DOHH2 (cell line): Measurements from ENCODE around the gene CFAP69.
"Not testable (repeated sequence)": the region's sequence is repeated elsewhere in the genome, so short reads cannot be mapped to it uniquely, and the experiment has no call there.

Experiments
- H3F3A ChIP-seq: fragments of 200-600 bp; sonication (generic), shearing (Covaris generic); 2 replicates; pipeline ENCODE4 v1.6.0; 2016; ENCODE audit warnings: antibody characterized with exemption, mild to moderate bottlenecking; ENCODE audit not compliant: control insufficient read depth, insufficient read depth
- H3K27ac ChIP-seq: fragments of 200-600 bp; sonication (generic); 2 replicates; pipeline ENCODE4 v1.5.1; 2014; ENCODE audit warnings: low read depth, mild to moderate bottlenecking, low read length, moderate library complexity
- H3K27me3 ChIP-seq: fragments of 200-600 bp; sonication (generic); 2 replicates; pipeline ENCODE4 v1.6.1; 2014; ENCODE audit warnings: mild to moderate bottlenecking, low read length, mixed read lengths; ENCODE audit not compliant: control insufficient read depth
- H3K36me3 ChIP-seq: fragments of 200-600 bp; sonication (generic); 2 replicates; pipeline ENCODE4 v1.6.1; 2014; ENCODE audit warnings: mild to moderate bottlenecking, low read length, moderate library complexity, mixed read lengths; ENCODE audit not compliant: control insufficient read depth
- H3K4me1 ChIP-seq: fragments of 200-600 bp; sonication (generic); 2 replicates; pipeline ENCODE4 v1.6.1; 2014; ENCODE audit warnings: mild to moderate bottlenecking, low read length, mixed read lengths; ENCODE audit not compliant: control insufficient read depth
- H3K4me2 ChIP-seq: fragments of 200-600 bp; sonication (generic); 2 replicates; pipeline ENCODE4 v1.6.0; 2014; ENCODE audit warnings: mild to moderate bottlenecking, low read length, moderate library complexity
- H3K4me3 ChIP-seq: fragments of 200-600 bp; sonication (generic); 2 replicates; pipeline ENCODE4 v1.5.1; 2014; ENCODE audit warnings: mild to moderate bottlenecking, low read length, mixed read lengths
- H3K79me2 ChIP-seq: fragments of 200-600 bp; sonication (generic); 2 replicates; pipeline ENCODE4 v1.6.1; 2014; ENCODE audit warnings: mild to moderate bottlenecking, low read length, mixed read lengths; ENCODE audit not compliant: control insufficient read depth
- H3K9me2 ChIP-seq: fragments of 200-600 bp; sonication (generic); replicated peaks from 2 replicates; pipeline ENCODE4 v1.6.1; 2014; ENCODE audit warnings: mild to moderate bottlenecking, low read length, mixed read lengths; ENCODE audit not compliant: control insufficient read depth
- H3K9me3 ChIP-seq: fragments of 200-600 bp; sonication (generic); 2 replicates; pipeline ENCODE4 v1.6.1; 2014; ENCODE audit warnings: antibody characterized with exemption, low read length, mixed read lengths; ENCODE audit not compliant: control insufficient read depth, insufficient read depth
- H4K20me1 ChIP-seq: fragments of 200-600 bp; sonication (generic); 2 replicates; pipeline ENCODE4 v1.6.0; 2014; ENCODE audit warnings: low read depth, mild to moderate bottlenecking, antibody characterized with exemption, low read length, moderate library complexity; ENCODE audit not compliant: control insufficient read depth, insufficient read depth
- CTCF ChIP-seq: fragments of 200-600 bp; sonication (generic); IDR thresholded peaks from one replicate; pipeline ENCODE4 v1.5.1; 2014; ENCODE audit warnings: antibody characterized with exemption, mild to moderate bottlenecking, low read depth, low read length; ENCODE audit not compliant: poor library complexity, severe bottlenecking
- EZH2phosphoT487 ChIP-seq: fragments of 200-600 bp; sonication (generic); IDR thresholded peaks from 2 replicates; pipeline ENCODE4 v1.6.1; 2017; ENCODE audit warnings: borderline replicate concordance, mild to moderate bottlenecking, antibody characterized with exemption, low read length, moderate library complexity, mixed read lengths

The CFAP69 gene

GRCh38 chr7:90250601-90251303, 5.8 kb downstream of the CFAP69 start:
- H3K9me2 ChIP-seq, result no peaks in the 10 kb centered on the region
- H3F3A ChIP-seq, result no peaks in the 10 kb centered on the region
- no peaks in the 10 kb centered on the region for H3K36me3 ChIP-seq
- no peak overlapping the region for H3K4me3 ChIP-seq
- no peaks in the 10 kb centered on the region for H3K79me2 ChIP-seq
- TF ChIP-seq EZH2phosphoT487 (no peak), CTCF (no peak)
- no peak overlapping the region for H3K4me2 ChIP-seq
- peaks cover 8% of the 10 kb centered on the region for H3K27me3 ChIP-seq
- H3K9me3 ChIP-seq, result no peaks in the 10 kb centered on the region
- H3K27ac ChIP-seq, result no peak overlapping the region
- no peaks in the 10 kb centered on the region for H3K4me1 ChIP-seq
- no peaks in the 10 kb centered on the region for H4K20me1 ChIP-seq

GRCh38 chr7:90251304-90251635, 6.3 kb downstream of the CFAP69 start:
- no peaks in the 10 kb centered on the region for H3K79me2 ChIP-seq
- no peaks in the 10 kb centered on the region for H3F3A ChIP-seq
- peaks cover 5% of the 10 kb centered on the region for H3K27me3 ChIP-seq
- H3K9me2 ChIP-seq, result no peaks in the 10 kb centered on the region
- TF ChIP-seq CTCF (no peak), EZH2phosphoT487 (no peak)
- H3K36me3 ChIP-seq, result no peaks in the 10 kb centered on the region
- H4K20me1 ChIP-seq, result no peaks in the 10 kb centered on the region
- no peaks in the 10 kb centered on the region for H3K9me3 ChIP-seq
- no peaks in the 10 kb centered on the region for H3K4me1 ChIP-seq
- H3K4me3 ChIP-seq, result no peak overlapping the region
- no peak overlapping the region for H3K4me2 ChIP-seq
- no peak overlapping the region for H3K27ac ChIP-seq

GRCh38 chr7:90256011-90256410, 11.0 kb downstream of the CFAP69 start:
- not testable (repeated sequence) for H4K20me1 ChIP-seq, H3K4me2 ChIP-seq, H3K9me3 ChIP-seq, H3K79me2 ChIP-seq, H3F3A ChIP-seq, H3K4me3 ChIP-seq, H3K27ac ChIP-seq, H3K27me3 ChIP-seq, H3K4me1 ChIP-seq, H3K36me3 ChIP-seq, H3K9me2 ChIP-seq

- Histone ChIP-seq H3K9me3 (no peaks in the 10 kb centered on the region), H3K4me3 (no peak overlapping the region), H3K4me2 (no peak overlapping the region), H3K27ac (no peak overlapping the region), H3K36me3 (no peaks in the 10 kb centered on the region), H3K79me2 (no peaks in the 10 kb centered on the region), H3K27me3 (no peaks in the 10 kb centered on the region), H3K9me2 (no peaks in the 10 kb centered on the region), H4K20me1 (no peaks in the 10 kb centered on the region), H3F3A (no peaks in the 10 kb centered on the region), H3K4me1 (no peaks in the 10 kb centered on the region)
- TF ChIP-seq EZH2phosphoT487 (no peak), CTCF (no peak)
Observed at GRCh38 chr7:90256778-90257177, 11.8 kb downstream of the CFAP69 start.
